Natural killer cell (primary cell): ENCODE results near the gene AR. TPM values are rescaled to one million over a fixed set of nuclear protein-coding genes. Genes with fewer than 3 reads are reported as not detected.

Experiments used
- ATAC-seq, 3 donors: fragments of 150-1000 bp in 2 of 3; fragments of 200-7000 bp in 1 of 3; cut with Tn5 transposase; 1 replicate in 1 of 3; 2 replicates in 2 of 3; pipeline ENCODE4 v1.10.0; 2021; ENCODE audit warnings: mild to moderate bottlenecking in 2 of 3, moderate library complexity in 2 of 3
- DNase-seq, 2 donors: peaks; one replicate each; pipeline versions ENCODE4 v3.0.0 to v3.0.0-alpha.2; 2013 to 2021; ENCODE audit warnings: mixed read lengths in 1 of 2
- H3K27ac ChIP-seq: one replicate; pipeline ENCODE4 v1.5.1; 2013; ENCODE audit warnings: mild to moderate bottlenecking, low read length
- H3K27me3 ChIP-seq: one replicate; pipeline ENCODE4 v1.6.1; 2013; ENCODE audit warnings: low read length; ENCODE audit not compliant: control insufficient read depth, insufficient read depth
- H3K36me3 ChIP-seq: one replicate; pipeline ENCODE4 v1.6.1; 2013; ENCODE audit warnings: low read length; ENCODE audit not compliant: control insufficient read depth, insufficient read depth
- H3K4me1 ChIP-seq: one replicate; pipeline ENCODE4 v1.6.1; 2013; ENCODE audit warnings: low read length; ENCODE audit not compliant: control insufficient read depth, insufficient read depth
- H3K4me3 ChIP-seq: one replicate; pipeline ENCODE4 v1.5.1; 2013; ENCODE audit warnings: low read length
- H3K9me3 ChIP-seq: one replicate; pipeline ENCODE4 v1.6.1; 2013; ENCODE audit warnings: low read length; ENCODE audit not compliant: control insufficient read depth, insufficient read depth
- H3K27ac Mint-ChIP-seq, 2 donors: one replicate each; pipeline ENCODE4 v1.8.0; 2022; ENCODE audit warnings: mild to moderate bottlenecking in 2 of 2, mixed read lengths in 2 of 2, moderate library complexity in 1 of 2
- H3K27me3 Mint-ChIP-seq, 2 donors: one replicate each; pipeline ENCODE4 v1.8.0; 2022; ENCODE audit warnings: low read depth in 2 of 2, mixed read lengths in 2 of 2
- H3K36me3 Mint-ChIP-seq: one replicate; pipeline ENCODE4 v1.8.0; 2022; ENCODE audit warnings: mixed read lengths
- H3K4me1 Mint-ChIP-seq, 2 donors: one replicate each; pipeline ENCODE4 v1.8.0; 2022; ENCODE audit warnings: mixed read lengths in 2 of 2
- H3K4me3 Mint-ChIP-seq: one replicate; pipeline ENCODE4 v1.8.0; 2022; ENCODE audit warnings: mild to moderate bottlenecking, moderate library complexity, mixed read lengths
- H3K9me3 Mint-ChIP-seq, 2 donors: one replicate each; pipeline ENCODE4 v1.8.0; 2022; ENCODE audit warnings: mixed read lengths in 2 of 2
- CTCF ChIP-seq: fragments of 200-600 bp; IDR thresholded peaks from one replicate; pipeline ENCODE4 v1.8.0; 2022; ENCODE audit warnings: antibody characterized with exemption
- WGBS: methylation state at CpG from one replicate; pipeline ENCODE4 v1.1.7; 2013; ENCODE audit warnings: missing lambda C conversion rate; ENCODE audit not compliant: insufficient coverage; 5-methylcytosine and 5-hydroxymethylcytosine counted together
- intact Hi-C: fragments of 100-400 bp; cut with micrococcal nuclease; formaldehyde crosslinking; loops from one replicate; pipeline ENCODE4 v1.14.2; 2022
- total RNA-seq, 4 donors: library from RNA; stranded (reverse); fragments of 120-200 nt in 1 of 4; gene quantifications; one replicate each; pipeline versions ENCODE4 v1.2.3 to v1.2.4, GENCODE V29; 2013 to 2022

Gene AR
- total RNA-seq, 3 donors from 2014 or later (not counting 1 experiment from before 2014, with no cell fraction given), result 0.02 TPM; not detected in 2

- intact Hi-C loops, result no loop called here
- TF ChIP-seq CTCF, result no peak
- peaks cover 0 to 15% of the 10 kb centered on the region in 2 donors for H3K27me3 Mint-ChIP-seq
- H3K27me3 ChIP-seq, result no peaks in the 10 kb centered on the region
- no peaks in the 10 kb centered on the region for H3K9me3 ChIP-seq
- ATAC-seq (no peak), DNase-seq (no peak)
- no peak overlapping the region for H3K4me3 Mint-ChIP-seq
- H3K27ac ChIP-seq, result no peak overlapping the region
- no peaks in the 10 kb centered on the region for H3K36me3 ChIP-seq
- no peaks in the 10 kb centered on the region for H3K9me3 Mint-ChIP-seq
- H3K27ac Mint-ChIP-seq, result no peak overlapping the region
- H3K4me1 ChIP-seq, result no peaks in the 10 kb centered on the region
- no peaks in the 10 kb centered on the region for H3K36me3 Mint-ChIP-seq
- no peaks in the 10 kb centered on the region for H3K4me1 Mint-ChIP-seq
- WGBS, result 37% methylated on average over 4 of the region's 4 CpGs
- no peak overlapping the region for H3K4me3 ChIP-seq
Measured at GRCh38 chrX:67718926-67719325, 175.1 kb downstream of the AR start.

GRCh38 chrX:67720344-67720743, 176.5 kb downstream of the AR start:
- H3K27ac Mint-ChIP-seq, result no peak overlapping the region
- H3K4me1 ChIP-seq, result no peaks in the 10 kb centered on the region
- intact Hi-C loops, result no loop called here
- H3K9me3 ChIP-seq, result no peaks in the 10 kb centered on the region
- peaks cover 0 to 9% of the 10 kb centered on the region in 2 donors for H3K27me3 Mint-ChIP-seq
- no peaks in the 10 kb centered on the region for H3K27me3 ChIP-seq
- no peaks in the 10 kb centered on the region for H3K9me3 Mint-ChIP-seq
- no peak overlapping the region for H3K4me3 Mint-ChIP-seq
- no peaks in the 10 kb centered on the region for H3K4me1 Mint-ChIP-seq
- ATAC-seq (no peak), DNase-seq (no peak)
- H3K27ac ChIP-seq, result no peak overlapping the region
- no peaks in the 10 kb centered on the region for H3K36me3 Mint-ChIP-seq
- no peaks in the 10 kb centered on the region for H3K36me3 ChIP-seq
- no peak overlapping the region for H3K4me3 ChIP-seq
- TF ChIP-seq CTCF, result no peak

- no peaks in the 10 kb centered on the region for H3K4me1 Mint-ChIP-seq
- WGBS, result 69% methylated on average over 1 of the region's 1 CpG
- H3K27ac Mint-ChIP-seq, result no peak overlapping the region
- H3K9me3 Mint-ChIP-seq, result no peaks in the 10 kb centered on the region
- Histone ChIP-seq H3K27me3 (no peaks in the 10 kb centered on the region), H3K36me3 (no peaks in the 10 kb centered on the region), H3K4me1 (no peaks in the 10 kb centered on the region), H3K4me3 (no peak overlapping the region), H3K9me3 (no peaks in the 10 kb centered on the region), H3K27ac (no peak overlapping the region)
- no peak for ATAC-seq
- intact Hi-C loops, result no loop called here
- no peak overlapping the region for H3K4me3 Mint-ChIP-seq
- TF ChIP-seq CTCF, result no peak
- no peak for DNase-seq
- no peaks in the 10 kb centered on the region for H3K36me3 Mint-ChIP-seq
- H3K27me3 Mint-ChIP-seq, result no peaks in the 10 kb centered on the region
Measured at GRCh38 chrX:67721321-67721720, 177.5 kb downstream of the AR start.

GRCh38 chrX:67723580-67724351, 179.9 kb downstream of the AR start:
- Mint-ChIP-seq H3K4me3 (no peak overlapping the region), H3K27ac (no peak overlapping the region), H3K9me3 (no peaks in the 10 kb centered on the region), H3K27me3 (no peaks in the 10 kb centered on the region), H3K36me3 (no peaks in the 10 kb centered on the region), H3K4me1 (no peaks in the 10 kb centered on the region)
- Histone ChIP-seq H3K27me3 (no peaks in the 10 kb centered on the region), H3K9me3 (no peaks in the 10 kb centered on the region), H3K27ac (no peak overlapping the region), H3K4me1 (no peaks in the 10 kb centered on the region), H3K36me3 (no peaks in the 10 kb centered on the region), H3K4me3 (no peak overlapping the region)
- DNase-seq (no peak), ATAC-seq (no peak)
- intact Hi-C loops, result no loop called here
- TF ChIP-seq CTCF, result no peak
- WGBS, result 92% methylated on average over 4 of the region's 5 CpGs
